ENCODE results near the gene LSP1. TPM values are rescaled to one million over a fixed set of nuclear protein-coding genes. Genes with fewer than 3 reads are reported as not detected.

LSP1 gene, protein sequence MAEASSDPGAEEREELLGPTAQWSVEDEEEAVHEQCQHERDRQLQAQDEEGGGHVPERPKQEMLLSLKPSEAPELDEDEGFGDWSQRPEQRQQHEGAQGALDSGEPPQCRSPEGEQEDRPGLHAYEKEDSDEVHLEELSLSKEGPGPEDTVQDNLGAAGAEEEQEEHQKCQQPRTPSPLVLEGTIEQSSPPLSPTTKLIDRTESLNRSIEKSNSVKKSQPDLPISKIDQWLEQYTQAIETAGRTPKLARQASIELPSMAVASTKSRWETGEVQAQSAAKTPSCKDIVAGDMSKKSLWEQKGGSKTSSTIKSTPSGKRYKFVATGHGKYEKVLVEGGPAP
- total RNA-seq (2012; rRNA removed) (not detected in 2 replicates), polyA plus RNA-seq (2012; rRNA removed) (0.11 TPM in 1 of 2 replicates, not detected in the other), Bru-seq, nascent RNA (not detected), BruChase-seq, experiment 1, labeled RNA remaining after a 6-hour chase (not detected), BruChase-seq, experiment 2, labeled RNA remaining after a 2-hour chase (not detected)
- polyA plus RNA-seq (2012; cell fraction: cytosol; rRNA removed): 0.04 and 0.13 TPM in 2 replicates
- polyA plus RNA-seq (2012; cell fraction: nucleus; rRNA removed; ENCODE audit: low replicate concordance): 0.48 TPM in 1 of 2 replicates, not detected in the other
- long read RNA-seq: 0 reads

DNA sequence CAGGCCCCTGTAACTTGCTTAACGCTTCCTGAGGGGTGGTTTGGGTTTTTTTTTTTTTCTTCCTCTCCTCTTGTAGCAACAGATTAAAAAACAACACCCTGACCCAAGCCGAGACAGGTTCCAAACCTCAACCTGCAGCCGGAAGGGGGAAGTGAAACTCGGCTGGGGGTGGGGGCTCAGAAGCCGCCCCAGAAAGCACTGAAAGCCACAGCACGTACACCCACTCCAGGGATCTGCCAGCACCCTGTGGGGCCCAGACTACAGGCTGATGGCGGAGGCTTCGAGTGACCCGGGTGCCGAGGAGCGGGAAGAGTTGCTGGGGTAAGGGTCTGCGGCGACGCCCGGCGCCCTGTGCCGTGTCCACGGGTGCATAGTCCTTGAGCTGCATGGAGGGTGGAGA lies at the start of gene LSP1:
Gene LSP1 (plus strand): TSS at position 208 of the 400 bp plus-strand sequence. CDS start 61 bp downstream, at position 269.
- Histone ChIP-seq H2BK5ac (ENCODE audit: low read depth, low read length, poor library complexity, severe bottlenecking) (no peak within 1 kb of the TSS), H3K4me1 (ENCODE audit: control insufficient read depth, insufficient read depth, low read length) (no peaks in the 10 kb centered on the region), H3K56ac (ENCODE audit: extremely low read depth, insufficient read depth, low read length) (no peak within 1 kb of the TSS), H4K20me1 (ENCODE audit: insufficient read depth, low read length) (no peaks in the 10 kb centered on the region), H3K4me3 (ENCODE audit: insufficient read depth, low read depth, low read length) (no peak within 1 kb of the TSS), H2AK9ac (replicated peaks; ENCODE audit: low read depth, low read length, poor library complexity) (no peak within 1 kb of the TSS), H3K79me1 (ENCODE audit: low read depth in 1 of 2, low read length in 2 of 2) (no peaks in the 10 kb centered on the region), H3K27me3 (ENCODE audit: control insufficient read depth, insufficient read depth, low read length) (peaks cover 32% of the 10 kb centered on the region), H3K4me2 (ENCODE audit: low read depth, low read length) (no peak within 1 kb of the TSS), H2AFZ (replicated peaks; ENCODE audit: low read length, poor library complexity) (no peak within 1 kb of the TSS), H3K9ac (ENCODE audit: low read depth, low read length) (no peak within 1 kb of the TSS), H2BK20ac (ENCODE audit: low read depth, low read length) (no peak within 1 kb of the TSS), H3K14ac (replicated peaks; ENCODE audit: low read depth, low read length) (no peak within 1 kb of the TSS), H2BK15ac (ENCODE audit: low read depth, low read length) (no peak within 1 kb of the TSS), H2BK120ac (ENCODE audit: low read depth, low read length) (no peak within 1 kb of the TSS), H4K91ac (ENCODE audit: insufficient read depth, low read depth, low read length) (no peak within 1 kb of the TSS), H3K27ac (ENCODE audit: insufficient read depth, low read length) (no peak within 1 kb of the TSS), H3K9me1 (ENCODE audit: insufficient read depth, low read length) (no peaks in the 10 kb centered on the region), H3K18ac (ENCODE audit: low read depth, low read length) (no peak within 1 kb of the TSS), H4K8ac (ENCODE audit: low read depth in 2 of 2, low read length in 2 of 2) (no peak within 1 kb of the TSS), H2AK5ac (ENCODE audit: low read depth, low read length) (no peak within 1 kb of the TSS), H4K5ac (ENCODE audit: low read depth, low read length) (no peak within 1 kb of the TSS), H3K4ac (ENCODE audit: low read depth, low read length) (no peak within 1 kb of the TSS), H3K36me3 (ENCODE audit: control insufficient read depth, insufficient read depth, low read length) (no peaks in the 10 kb centered on the region), H3K23ac (ENCODE audit: low read depth, low read length) (no peak within 1 kb of the TSS), H3K9me3 (ENCODE audit: control insufficient read depth, insufficient read depth, low read length) (no peaks in the 10 kb centered on the region)
- intact Hi-C loops (cut with micrococcal nuclease) (no loop called here), dilution Hi-C loops (cut with HindIII; ENCODE audit: low sequenced_read_pairs, unreplicated experiment) (no loop called here), in situ Hi-C loops (cut with MboI; ENCODE audit: low sequenced_read_pairs) (no loop called here)
- WGBS, 2 experiments (ENCODE audit: extremely low coverage in 2 of 2, insufficient read length in 1 of 2): 93% methylated on average over 3 of the region's 18 CpGs; no CpG with 5 or more reads in 1 of the 2 experiments
- BruUV-seq (replicated peaks): no TSS peak
- no peak for DNase-seq
- ChIA-PET CTCF (no interaction called here), POLR2A (ENCODE audit: unreplicated experiment) (no interaction called here)
- ATAC-seq (ENCODE audit: low read depth): no peak
- TF ChIP-seq RAD21 (IDR thresholded peaks at IDR 0.05; ENCODE audit: low read length) (no peak), RCOR1 (IDR thresholded peaks at IDR 0.05; ENCODE audit: insufficient replicate concordance, low read length) (no peak), MAFK (IDR thresholded peaks at IDR 0.05; ENCODE audit: low read depth, low read length) (no peak), NFE2L2 (IDR thresholded peaks at IDR 0.05; ENCODE audit: low read depth, low read length) (no peak), CEBPB (IDR thresholded peaks at IDR 0.05; ENCODE audit: low read depth, low read length) (no peak), RFX5 (IDR thresholded peaks at IDR 0.05; ENCODE audit: low read depth, low read length) (no peak), BHLHE40 (IDR thresholded peaks at IDR 0.05; ENCODE audit: low read depth, low read length) (no peak), USF2 (IDR thresholded peaks at IDR 0.05; ENCODE audit: low read depth, low read length) (no peak), ELK1 (IDR thresholded peaks at IDR 0.05; ENCODE audit: borderline replicate concordance, low read depth, low read length) (no peak), MXI1 (IDR thresholded peaks at IDR 0.05; ENCODE audit: borderline replicate concordance, low read depth, low read length) (no peak), CHD1 (IDR thresholded peaks at IDR 0.05; ENCODE audit: low read depth, low read length) (no peak), POLR2A (IDR thresholded peaks at IDR 0.05; ENCODE audit: low read depth, low read length) (no peak), SMC3 (IDR thresholded peaks at IDR 0.05; ENCODE audit: low read depth, low read length) (no peak)
- TF ChIP-seq, protein P1, sequence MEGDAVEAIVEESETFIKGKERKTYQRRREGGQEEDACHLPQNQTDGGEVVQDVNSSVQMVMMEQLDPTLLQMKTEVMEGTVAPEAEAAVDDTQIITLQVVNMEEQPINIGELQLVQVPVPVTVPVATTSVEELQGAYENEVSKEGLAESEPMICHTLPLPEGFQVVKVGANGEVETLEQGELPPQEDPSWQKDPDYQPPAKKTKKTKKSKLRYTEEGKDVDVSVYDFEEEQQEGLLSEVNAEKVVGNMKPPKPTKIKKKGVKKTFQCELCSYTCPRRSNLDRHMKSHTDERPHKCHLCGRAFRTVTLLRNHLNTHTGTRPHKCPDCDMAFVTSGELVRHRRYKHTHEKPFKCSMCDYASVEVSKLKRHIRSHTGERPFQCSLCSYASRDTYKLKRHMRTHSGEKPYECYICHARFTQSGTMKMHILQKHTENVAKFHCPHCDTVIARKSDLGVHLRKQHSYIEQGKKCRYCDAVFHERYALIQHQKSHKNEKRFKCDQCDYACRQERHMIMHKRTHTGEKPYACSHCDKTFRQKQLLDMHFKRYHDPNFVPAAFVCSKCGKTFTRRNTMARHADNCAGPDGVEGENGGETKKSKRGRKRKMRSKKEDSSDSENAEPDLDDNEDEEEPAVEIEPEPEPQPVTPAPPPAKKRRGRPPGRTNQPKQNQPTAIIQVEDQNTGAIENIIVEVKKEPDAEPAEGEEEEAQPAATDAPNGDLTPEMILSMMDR (conservative IDR thresholded peaks at IDR 0.05; ENCODE audit: low read depth, low read length): no peak
